Gastrocnemius medialis (tissue), 4 donors: ENCODE measurements around the gene ISOC2.

Source experiments
- CTCF ChIP-seq, 5 experiments: fragments of 450-650 bp in 3 of 5; fragments of 200-600 bp in 2 of 5; sonication (generic) in 2 of 5; IDR thresholded peaks in 4 of 5; conservative IDR thresholded peaks in 1 of 5; 1 replicate in 4 of 5; 2 replicates in 1 of 5; pipeline ENCODE4 v1.5.1; 2016 to 2019; ENCODE audit warnings: antibody characterized with exemption in 5 of 5, mild to moderate bottlenecking in 3 of 5, moderate library complexity in 3 of 5
- POLR2A ChIP-seq, 2 donors: fragments of 450-650 bp; IDR thresholded peaks; one replicate each; pipeline ENCODE4 v1.6.1; 2017; ENCODE audit warnings: antibody characterized with exemption in 2 of 2, mild to moderate bottlenecking in 2 of 2, moderate library complexity in 2 of 2

- TF ChIP-seq CTCF (IDR thresholded peaks at IDR 0.05 in 4 of 5, conservative IDR thresholded peaks at IDR 0.05 in 1 of 5) (no peak), POLR2A (IDR thresholded peaks at IDR 0.05) (no peak)
Observed at GRCh38 chr19:55455576-55456235, 5.7 kb downstream of the ISOC2 start.
